HG02759 (cell line): ENCODE data around the gene GGA1.
"Not testable (repeated sequence)": the region's sequence is repeated elsewhere in the genome, so short reads cannot be mapped to it uniquely, and the experiment has no call there.

Experiments
- ATAC-seq: cut with Tn5 transposase; IDR thresholded peaks from one replicate; pipeline ENCODE4 v1.9.1; 2021; ENCODE audit warnings: mild to moderate bottlenecking, moderate library complexity; ENCODE audit not compliant: unreplicated experiment

Gene GGA1

GRCh38 chr22:37640591-37641560 is 32.2 kb downstream of the GGA1 start:
- ATAC-seq = no peak

DNA sequence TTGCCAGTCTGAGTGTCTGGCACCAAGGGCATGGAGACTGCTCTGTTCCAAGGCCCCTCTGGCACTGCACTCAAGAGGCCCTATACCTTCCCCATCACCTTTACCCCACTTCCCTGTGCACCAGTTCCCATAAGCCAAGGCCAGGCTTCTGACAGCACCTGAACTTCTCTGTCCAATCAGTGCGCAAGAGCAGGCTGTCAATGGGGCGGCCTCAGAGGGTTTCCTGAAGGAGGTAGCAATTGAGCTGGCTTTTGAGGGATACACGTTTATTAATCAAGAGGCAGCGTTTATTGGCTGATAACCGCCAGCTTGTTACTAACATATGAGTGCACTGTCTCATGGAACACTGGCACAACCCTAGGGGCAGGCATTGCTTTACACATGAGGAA is 32.9 kb downstream of the GGA1 start:
- no peak for ATAC-seq

GRCh38 chr22:37643225-37643847 is 34.7 kb downstream of the GGA1 start:
- ATAC-seq = peak; percentile 48

- ATAC-seq = no peak
Measured at GRCh38 chr22:37647317-37647716, 38.7 kb downstream of the GGA1 start.

- ATAC-seq = no peak
Measured at GRCh38 chr22:37647928-37648327, 39.3 kb downstream of the GGA1 start.

DNA sequence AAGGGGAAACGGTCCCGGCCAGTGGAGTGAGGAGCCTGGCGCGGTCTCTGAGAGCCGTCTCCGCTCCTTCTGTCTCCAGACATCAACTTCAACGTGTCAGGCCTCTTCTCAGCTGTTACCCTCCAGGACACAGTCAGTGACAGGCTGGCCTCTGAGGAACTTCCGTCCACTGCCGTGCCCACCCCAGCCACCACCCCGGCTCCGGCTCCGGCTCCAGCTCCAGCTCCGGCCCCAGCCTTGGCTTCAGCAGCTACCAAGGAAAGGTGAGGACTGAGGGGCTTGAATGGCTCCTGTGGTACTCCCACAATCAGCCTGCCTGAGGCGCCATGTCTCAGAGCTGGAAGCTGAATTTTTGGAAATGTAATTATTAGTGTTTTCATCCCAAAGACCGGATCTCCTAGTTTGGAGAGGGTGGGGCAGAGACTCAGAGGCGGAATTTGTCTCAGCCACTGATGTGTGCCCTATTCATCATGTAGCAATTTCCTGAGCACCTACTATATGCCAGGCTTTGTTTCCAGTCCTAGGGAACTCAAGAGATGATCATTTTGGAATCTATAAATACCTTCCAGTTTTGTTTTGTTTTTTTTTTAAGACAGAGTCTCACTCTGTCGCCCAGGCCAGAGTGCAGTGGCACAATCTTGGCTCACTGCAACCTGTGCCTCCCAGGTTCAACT is 42.0 kb downstream of the GGA1 start:
- no peak for ATAC-seq

DNA sequence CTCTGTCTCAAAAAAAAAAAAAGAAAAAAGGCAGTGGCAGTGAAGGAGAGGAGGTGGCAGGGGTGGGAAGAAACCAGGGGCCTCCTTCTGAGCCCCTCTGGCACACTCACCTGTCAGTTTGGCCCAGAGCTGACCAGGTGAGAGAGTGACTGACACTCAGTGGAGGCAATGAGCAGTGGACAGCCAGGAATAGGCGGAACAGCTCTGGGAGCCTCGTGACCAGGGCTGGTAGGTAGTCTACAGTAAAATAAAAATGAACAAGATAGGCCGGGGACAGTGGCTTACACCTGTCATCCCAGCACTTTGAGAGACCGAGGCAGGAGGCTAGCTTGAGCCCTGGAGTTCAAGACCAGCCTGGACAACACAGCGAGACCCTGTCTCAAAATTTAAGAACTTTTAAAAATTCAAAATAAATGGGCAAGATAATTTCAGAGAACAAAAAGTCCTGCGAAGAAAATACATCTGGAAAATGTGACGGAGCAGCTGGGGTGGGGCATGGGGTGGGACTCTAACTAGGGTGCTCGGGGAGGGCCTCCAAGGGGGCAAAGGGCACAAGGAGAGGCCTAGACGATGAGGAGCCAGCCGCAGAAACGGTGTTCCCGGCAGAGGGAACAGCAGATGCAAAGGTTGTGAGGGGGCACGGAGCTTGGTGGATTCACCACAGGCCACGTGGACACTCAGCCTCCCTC is 46.1 kb downstream of the GGA1 start:
- no peak for ATAC-seq

- ATAC-seq = no peak
Measured at GRCh38 chr22:37655252-37655563, 46.6 kb downstream of the GGA1 start.

GRCh38 chr22:37656583-37656982 is 47.9 kb downstream of the GGA1 start:
- not testable (repeated sequence) for ATAC-seq

GRCh38 chr22:37657590-37658132 is 49.0 kb downstream of the GGA1 start:
- no peak for ATAC-seq

DNA sequence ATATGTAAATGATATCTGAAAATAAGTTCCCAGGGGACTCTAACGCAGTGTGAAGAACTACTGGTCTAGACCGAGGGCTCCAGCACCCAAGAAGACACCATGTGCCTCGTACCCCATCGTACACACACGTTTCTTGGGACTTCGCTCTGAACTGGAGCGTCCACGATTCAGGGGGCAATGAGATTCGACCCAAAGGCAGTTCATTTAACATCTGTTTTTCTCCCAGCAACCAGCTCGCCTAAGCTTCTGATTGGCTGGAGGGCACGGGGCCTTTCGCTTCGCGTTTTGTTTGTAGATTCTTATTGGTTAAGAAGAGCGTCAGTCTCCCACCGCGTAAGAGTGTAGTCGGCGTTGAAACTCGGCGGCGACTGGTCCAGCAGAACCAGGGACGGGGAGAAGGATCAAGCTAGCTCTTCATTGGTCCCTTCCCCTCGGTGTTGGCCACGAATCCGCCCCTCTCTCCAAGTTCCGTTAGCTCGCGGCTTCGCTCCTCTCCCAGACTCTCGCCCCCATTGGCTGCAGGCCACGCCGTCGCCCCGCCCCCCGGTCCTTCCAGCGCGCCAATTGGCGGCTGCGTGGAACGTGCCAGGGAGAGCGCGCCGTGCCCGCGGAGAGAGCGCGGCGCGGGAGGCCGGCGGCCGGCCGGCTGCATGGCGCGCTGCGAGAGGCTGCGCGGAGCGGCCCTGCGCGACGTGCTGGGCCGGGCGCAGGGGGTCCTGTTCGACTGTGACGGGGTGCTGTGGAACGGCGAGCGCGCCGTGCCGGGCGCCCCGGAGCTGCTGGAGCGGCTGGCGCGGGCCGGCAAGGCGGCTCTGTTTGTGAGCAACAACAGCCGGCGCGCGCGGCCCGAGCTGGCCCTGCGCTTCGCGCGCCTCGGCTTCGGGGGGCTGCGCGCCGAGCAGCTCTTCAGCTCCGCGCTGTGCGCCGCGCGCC is 49.8 kb downstream of the GGA1 start, which contains the start of gene PDXP:
PDXP (plus strand) TSS at position 591 of the 933 bp plus-strand sequence; CDS start at position 651, 60 bp downstream.
- ATAC-seq = peak; percentile 87

GRCh38 chr22:37659066-37659896 is 50.6 kb downstream of the GGA1 start:
- peak; percentile 22 for ATAC-seq

DNA sequence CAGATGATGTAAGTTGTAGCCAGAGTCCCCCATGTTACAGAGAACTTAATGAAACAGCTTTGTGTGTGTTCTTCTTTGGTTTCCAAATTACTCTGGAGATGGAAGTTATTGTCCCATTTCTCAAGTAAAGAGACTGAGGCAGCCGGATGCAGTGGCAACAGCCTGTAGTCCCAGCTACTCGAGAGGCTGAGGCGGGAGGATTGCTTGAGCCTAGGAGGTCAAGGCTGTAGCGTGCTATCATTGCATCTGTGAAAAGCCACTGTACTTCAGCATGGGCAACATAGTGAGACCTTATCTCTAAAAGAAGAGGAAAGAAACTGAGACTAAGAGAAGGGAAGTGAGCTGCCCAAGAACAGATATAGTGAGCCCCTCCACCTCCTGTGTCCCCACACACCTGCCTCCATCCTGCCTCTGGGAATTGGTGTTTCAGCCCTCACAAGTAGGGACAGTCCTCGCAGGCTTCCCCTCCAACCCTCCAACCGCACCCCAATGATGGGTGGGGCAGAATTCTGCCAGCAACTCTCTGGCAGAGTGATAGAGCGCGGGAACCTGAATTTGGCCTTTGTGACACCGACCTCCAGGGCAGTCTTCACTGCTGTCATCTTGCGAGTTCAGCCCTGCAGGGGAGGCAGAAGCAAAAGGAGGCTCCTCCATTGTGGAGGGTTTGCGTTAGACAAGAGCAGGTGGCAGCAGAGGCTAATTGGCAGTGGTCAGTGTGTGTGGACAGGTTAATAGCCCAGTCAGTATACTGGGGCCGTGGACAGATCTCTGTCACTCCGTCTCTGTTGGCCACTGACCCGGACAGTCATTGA is 51.5 kb downstream of the GGA1 start:
- no peak for ATAC-seq

GRCh38 chr22:37660709-37661045 is 52.0 kb downstream of the GGA1 start:
- no peak for ATAC-seq

DNA sequence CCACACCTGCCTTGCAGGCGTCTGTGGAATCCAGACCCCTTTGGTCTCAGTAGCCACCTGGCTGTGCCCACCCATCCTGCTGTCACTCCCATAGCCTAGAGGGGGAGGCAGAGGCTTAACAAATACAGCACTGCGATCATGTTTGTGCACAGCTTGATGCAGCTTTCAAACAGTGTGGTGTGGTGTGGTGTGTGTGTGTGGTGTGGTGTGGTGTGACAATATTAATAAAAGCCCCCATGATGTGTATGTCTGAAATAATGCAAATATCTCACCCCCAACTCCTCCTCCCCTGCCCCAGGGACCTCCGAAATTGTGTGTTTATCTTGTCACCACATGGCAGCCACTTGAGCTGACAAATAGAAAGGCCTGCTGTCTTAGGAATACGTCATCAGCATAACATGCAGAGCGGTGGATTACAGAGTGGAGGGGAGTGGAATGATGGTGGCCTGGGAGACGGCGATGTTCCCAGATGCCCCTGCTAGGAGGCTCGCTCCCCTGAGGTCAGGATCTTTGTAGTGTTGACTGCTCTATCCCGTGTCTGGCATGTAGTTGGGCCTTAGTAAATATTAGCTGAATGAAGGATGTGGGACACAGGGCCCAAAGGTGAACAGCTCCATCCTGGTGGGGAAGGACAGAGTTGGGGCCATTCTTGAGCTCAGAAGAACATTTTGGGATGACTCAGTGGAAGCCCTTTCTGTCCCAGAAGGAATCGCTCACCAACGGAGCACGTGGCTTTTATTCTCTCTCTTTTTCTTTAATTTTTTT is 52.7 kb downstream of the GGA1 start:
- no peak for ATAC-seq

DNA sequence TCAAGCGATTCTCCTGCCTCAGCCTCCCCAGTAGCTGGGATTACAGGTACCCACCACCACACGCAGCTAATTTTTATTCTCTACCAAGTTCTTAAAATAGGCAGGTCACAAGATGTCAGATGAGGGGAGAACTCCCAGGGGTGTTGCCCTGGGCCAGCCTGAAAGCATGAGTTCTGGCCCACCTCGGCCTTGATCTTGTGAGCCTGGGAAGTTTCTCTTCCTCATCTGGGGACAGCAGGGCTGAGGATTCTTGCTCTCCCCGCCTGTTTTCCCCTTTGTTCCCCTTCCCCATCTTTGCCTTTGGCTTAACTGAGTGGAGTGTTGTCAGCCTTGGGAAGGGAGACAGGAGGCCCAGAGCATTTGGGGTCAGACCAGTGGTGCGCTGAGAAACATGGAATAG is 53.4 kb downstream of the GGA1 start:
- ATAC-seq = no peak

DNA sequence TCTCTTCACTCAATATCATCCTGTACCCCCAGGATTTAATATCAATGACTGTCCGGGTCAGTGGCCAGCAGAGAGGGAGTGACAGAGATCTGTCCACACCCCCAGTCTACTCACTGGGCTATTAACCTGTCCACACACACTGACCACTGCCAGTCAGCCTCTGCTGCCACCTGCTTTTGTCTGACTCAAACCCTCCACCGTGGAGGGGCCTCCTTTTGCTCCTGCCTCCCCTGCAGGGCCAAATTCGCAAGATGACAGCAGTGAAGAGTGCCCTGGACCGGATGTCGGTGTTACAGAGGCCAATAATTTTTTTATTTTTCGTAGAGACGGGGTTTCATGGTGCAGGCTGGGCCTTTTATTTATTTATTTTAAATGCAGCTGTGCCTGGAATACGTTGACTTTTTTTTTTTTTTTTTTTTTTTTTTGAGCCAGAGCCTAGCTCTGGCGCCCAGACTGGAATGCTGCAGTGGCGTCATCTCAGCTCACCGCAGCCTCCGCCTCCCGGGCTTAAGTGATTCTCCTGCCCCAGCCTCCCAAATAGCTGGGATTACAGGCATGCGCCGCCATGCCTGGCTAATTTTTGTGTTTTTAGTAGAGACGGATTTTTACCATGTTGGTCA is 55.0 kb downstream of the GGA1 start:
- no peak for ATAC-seq
